ENCODE data around the gene ABHD12B. TPM values are rescaled to one million over a fixed set of nuclear protein-coding genes. Genes with fewer than 3 reads are reported as not detected.

Gene ABHD12B
- total and polyA plus RNA-seq, 2 of the 13 experiments (the other 11 are each of a cell fraction or from before 2014, with no cell fraction given): not detected

DNA sequence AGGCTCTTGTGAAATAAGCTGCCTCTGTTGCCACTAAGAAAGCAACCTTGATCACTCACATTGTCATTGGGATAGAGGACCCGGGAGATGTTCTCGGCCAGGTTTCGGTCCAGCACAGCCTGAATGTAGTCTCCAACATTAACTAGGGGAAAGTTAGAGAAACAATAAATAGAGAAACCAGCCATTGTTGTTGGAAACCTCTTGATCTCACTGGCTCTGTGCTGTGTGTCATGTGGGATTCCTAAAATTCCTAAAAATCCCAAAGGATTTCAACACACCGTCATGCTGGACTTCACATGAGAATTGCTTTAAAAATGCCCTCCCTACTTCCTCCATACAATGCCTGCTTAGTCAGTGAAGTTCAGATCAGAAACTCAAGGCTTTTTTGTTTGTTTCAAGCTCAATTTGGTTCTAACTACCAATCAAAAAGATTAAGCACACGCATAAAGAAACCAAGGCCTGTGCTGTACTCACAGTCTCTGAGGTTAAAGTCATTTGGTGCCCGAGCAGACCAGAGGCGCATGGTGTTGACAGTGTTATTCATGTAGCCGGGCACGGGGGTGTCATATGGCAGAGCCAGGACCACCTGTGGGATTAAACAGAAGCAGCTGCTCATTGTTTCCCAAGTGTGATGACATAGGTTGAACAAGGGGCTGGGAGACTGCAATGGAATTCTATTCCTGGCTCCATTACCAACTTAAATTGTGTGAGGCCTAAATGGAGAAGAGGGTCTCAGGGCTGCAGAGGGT lies 48.8 kb downstream of the ABHD12B start (continued):
- no peak for TF ChIP-seq SMAD1 (CRISPR knock-in tag; IDR thresholded peaks at IDR 0.05; ENCODE audit: borderline replicate concordance, low read depth)
- TF ChIP-seq ZNF792 (CRISPR knock-in tag; IDR thresholded peaks at IDR 0.05): no peak
- TF ChIP-seq, protein P1, sequence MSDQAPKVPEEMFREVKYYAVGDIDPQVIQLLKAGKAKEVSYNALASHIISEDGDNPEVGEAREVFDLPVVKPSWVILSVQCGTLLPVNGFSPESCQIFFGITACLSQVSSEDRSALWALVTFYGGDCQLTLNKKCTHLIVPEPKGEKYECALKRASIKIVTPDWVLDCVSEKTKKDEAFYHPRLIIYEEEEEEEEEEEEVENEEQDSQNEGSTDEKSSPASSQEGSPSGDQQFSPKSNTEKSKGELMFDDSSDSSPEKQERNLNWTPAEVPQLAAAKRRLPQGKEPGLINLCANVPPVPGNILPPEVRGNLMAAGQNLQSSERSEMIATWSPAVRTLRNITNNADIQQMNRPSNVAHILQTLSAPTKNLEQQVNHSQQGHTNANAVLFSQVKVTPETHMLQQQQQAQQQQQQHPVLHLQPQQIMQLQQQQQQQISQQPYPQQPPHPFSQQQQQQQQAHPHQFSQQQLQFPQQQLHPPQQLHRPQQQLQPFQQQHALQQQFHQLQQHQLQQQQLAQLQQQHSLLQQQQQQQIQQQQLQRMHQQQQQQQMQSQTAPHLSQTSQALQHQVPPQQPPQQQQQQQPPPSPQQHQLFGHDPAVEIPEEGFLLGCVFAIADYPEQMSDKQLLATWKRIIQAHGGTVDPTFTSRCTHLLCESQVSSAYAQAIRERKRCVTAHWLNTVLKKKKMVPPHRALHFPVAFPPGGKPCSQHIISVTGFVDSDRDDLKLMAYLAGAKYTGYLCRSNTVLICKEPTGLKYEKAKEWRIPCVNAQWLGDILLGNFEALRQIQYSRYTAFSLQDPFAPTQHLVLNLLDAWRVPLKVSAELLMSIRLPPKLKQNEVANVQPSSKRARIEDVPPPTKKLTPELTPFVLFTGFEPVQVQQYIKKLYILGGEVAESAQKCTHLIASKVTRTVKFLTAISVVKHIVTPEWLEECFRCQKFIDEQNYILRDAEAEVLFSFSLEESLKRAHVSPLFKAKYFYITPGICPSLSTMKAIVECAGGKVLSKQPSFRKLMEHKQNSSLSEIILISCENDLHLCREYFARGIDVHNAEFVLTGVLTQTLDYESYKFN (CRISPR knock-in tag; conservative IDR thresholded peaks at IDR 0.05): peak; percentile 43; the same call in 1 of the 2 replicates
- no peak for TF ChIP-seq DNMT3B (CRISPR knock-in tag; conservative IDR thresholded peaks at IDR 0.05)
- TF ChIP-seq, protein P2, sequence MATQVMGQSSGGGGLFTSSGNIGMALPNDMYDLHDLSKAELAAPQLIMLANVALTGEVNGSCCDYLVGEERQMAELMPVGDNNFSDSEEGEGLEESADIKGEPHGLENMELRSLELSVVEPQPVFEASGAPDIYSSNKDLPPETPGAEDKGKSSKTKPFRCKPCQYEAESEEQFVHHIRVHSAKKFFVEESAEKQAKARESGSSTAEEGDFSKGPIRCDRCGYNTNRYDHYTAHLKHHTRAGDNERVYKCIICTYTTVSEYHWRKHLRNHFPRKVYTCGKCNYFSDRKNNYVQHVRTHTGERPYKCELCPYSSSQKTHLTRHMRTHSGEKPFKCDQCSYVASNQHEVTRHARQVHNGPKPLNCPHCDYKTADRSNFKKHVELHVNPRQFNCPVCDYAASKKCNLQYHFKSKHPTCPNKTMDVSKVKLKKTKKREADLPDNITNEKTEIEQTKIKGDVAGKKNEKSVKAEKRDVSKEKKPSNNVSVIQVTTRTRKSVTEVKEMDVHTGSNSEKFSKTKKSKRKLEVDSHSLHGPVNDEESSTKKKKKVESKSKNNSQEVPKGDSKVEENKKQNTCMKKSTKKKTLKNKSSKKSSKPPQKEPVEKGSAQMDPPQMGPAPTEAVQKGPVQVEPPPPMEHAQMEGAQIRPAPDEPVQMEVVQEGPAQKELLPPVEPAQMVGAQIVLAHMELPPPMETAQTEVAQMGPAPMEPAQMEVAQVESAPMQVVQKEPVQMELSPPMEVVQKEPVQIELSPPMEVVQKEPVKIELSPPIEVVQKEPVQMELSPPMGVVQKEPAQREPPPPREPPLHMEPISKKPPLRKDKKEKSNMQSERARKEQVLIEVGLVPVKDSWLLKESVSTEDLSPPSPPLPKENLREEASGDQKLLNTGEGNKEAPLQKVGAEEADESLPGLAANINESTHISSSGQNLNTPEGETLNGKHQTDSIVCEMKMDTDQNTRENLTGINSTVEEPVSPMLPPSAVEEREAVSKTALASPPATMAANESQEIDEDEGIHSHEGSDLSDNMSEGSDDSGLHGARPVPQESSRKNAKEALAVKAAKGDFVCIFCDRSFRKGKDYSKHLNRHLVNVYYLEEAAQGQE (IDR thresholded peaks at IDR 0.05; ENCODE audit: borderline replicate concordance in 1 of 2, low read depth in 1 of 2, low read length in 2 of 2): 0 out of 4 replicates have a peak, but pooled peaks of 1 of the 2 experiments have one; percentile 15
- TF ChIP-seq, protein P3, sequence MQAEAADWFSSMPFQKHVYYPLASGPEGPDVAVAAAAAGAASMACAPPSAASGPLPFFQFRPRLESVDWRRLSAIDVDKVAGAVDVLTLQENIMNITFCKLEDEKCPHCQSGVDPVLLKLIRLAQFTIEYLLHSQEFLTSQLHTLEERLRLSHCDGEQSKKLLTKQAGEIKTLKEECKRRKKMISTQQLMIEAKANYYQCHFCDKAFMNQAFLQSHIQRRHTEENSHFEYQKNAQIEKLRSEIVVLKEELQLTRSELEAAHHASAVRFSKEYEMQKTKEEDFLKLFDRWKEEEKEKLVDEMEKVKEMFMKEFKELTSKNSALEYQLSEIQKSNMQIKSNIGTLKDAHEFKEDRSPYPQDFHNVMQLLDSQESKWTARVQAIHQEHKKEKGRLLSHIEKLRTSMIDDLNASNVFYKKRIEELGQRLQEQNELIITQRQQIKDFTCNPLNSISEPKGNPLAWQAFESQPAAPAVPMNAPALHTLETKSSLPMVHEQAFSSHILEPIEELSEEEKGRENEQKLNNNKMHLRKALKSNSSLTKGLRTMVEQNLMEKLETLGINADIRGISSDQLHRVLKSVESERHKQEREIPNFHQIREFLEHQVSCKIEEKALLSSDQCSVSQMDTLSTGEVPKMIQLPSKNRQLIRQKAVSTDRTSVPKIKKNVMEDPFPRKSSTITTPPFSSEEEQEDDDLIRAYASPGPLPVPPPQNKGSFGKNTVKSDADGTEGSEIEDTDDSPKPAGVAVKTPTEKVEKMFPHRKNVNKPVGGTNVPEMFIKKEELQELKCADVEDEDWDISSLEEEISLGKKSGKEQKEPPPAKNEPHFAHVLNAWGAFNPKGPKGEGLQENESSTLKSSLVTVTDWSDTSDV (CRISPR knock-in tag; IDR thresholded peaks at IDR 0.05): no peak
- TF ChIP-seq SOX5 (CRISPR knock-in tag; IDR thresholded peaks at IDR 0.05; ENCODE audit: borderline replicate concordance): peak; percentile 95
- TF ChIP-seq, protein P4, sequence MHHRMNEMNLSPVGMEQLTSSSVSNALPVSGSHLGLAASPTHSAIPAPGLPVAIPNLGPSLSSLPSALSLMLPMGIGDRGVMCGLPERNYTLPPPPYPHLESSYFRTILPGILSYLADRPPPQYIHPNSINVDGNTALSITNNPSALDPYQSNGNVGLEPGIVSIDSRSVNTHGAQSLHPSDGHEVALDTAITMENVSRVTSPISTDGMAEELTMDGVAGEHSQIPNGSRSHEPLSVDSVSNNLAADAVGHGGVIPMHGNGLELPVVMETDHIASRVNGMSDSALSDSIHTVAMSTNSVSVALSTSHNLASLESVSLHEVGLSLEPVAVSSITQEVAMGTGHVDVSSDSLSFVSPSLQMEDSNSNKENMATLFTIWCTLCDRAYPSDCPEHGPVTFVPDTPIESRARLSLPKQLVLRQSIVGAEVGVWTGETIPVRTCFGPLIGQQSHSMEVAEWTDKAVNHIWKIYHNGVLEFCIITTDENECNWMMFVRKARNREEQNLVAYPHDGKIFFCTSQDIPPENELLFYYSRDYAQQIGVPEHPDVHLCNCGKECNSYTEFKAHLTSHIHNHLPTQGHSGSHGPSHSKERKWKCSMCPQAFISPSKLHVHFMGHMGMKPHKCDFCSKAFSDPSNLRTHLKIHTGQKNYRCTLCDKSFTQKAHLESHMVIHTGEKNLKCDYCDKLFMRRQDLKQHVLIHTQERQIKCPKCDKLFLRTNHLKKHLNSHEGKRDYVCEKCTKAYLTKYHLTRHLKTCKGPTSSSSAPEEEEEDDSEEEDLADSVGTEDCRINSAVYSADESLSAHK (CRISPR knock-in tag; IDR thresholded peaks at IDR 0.05; ENCODE audit: borderline replicate concordance): no peak
- no peak for TF ChIP-seq ARHGAP35 (CRISPR knock-in tag; IDR thresholded peaks at IDR 0.05; ENCODE audit: borderline replicate concordance)
- TF ChIP-seq, protein P5, sequence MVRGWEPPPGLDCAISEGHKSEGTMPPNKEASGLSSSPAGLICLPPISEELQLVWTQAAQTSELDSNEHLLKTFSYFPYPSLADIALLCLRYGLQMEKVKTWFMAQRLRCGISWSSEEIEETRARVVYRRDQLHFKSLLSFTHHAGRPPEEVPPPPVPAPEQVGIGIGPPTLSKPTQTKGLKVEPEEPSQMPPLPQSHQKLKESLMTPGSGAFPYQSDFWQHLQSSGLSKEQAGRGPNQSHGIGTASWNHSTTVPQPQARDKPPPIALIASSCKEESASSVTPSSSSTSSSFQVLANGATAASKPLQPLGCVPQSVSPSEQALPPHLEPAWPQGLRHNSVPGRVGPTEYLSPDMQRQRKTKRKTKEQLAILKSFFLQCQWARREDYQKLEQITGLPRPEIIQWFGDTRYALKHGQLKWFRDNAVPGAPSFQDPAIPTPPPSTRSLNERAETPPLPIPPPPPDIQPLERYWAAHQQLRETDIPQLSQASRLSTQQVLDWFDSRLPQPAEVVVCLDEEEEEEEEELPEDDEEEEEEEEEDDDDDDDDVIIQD (CRISPR knock-in tag; IDR thresholded peaks at IDR 0.05; ENCODE audit: low read depth): 0 out of 2 replicates have a peak, but pooled peaks have one; percentile 40
- TF ChIP-seq ELF3 (CRISPR knock-in tag; IDR thresholded peaks at IDR 0.05): peak; percentile 79; the same call in 1 of the 2 replicates
